Stomach (tissue), 4 donors: Measurements from ENCODE around the gene PRR15L.

ENCODE experiments used
- CTCF ChIP-seq, 7 experiments: fragments of 450-650 bp in 4 of 7; fragments of 200-600 bp in 3 of 7; sonication (generic) in 3 of 7; IDR thresholded peaks; one replicate each; pipeline ENCODE4 v1.5.1; 2016 to 2019; ENCODE audit warnings: antibody characterized with exemption in 7 of 7, control low read depth in 2 of 7, mild to moderate bottlenecking in 1 of 7
- EP300 ChIP-seq: sonication (generic); formaldehyde crosslinking; IDR thresholded peaks from one replicate; pipeline ENCODE4 v1.6.1; 2017; ENCODE audit warnings: antibody characterized with exemption
- POLR2A ChIP-seq, 4 donors: fragments of 450-650 bp; IDR thresholded peaks; one replicate each; pipeline ENCODE4 v1.6.1; 2016; ENCODE audit warnings: antibody characterized with exemption in 4 of 4, control low read depth in 2 of 4, mild to moderate bottlenecking in 1 of 4, moderate library complexity in 1 of 4
- POLR2AphosphoS5 ChIP-seq, 3 donors: sonication (generic); formaldehyde crosslinking; IDR thresholded peaks; one replicate each; pipeline ENCODE4 v1.6.1; 2016; ENCODE audit warnings: antibody characterized with exemption in 3 of 3

GRCh38 chr17:47995241-47995935, 37.7 kb upstream of the PRR15L start:
- no peak for TF ChIP-seq CTCF (IDR thresholded peaks at IDR 0.05)
- TF ChIP-seq EP300 = no peak
- TF ChIP-seq POLR2A (IDR thresholded peaks at IDR 0.05) = no peak
- no peak for TF ChIP-seq POLR2AphosphoS5 (IDR thresholded peaks at IDR 0.05)
